PC-9 (cell line): Measurements from ENCODE around the gene RAD51AP1. TPM values are rescaled to one million over a fixed set of nuclear protein-coding genes. Genes with fewer than 3 reads are reported as not detected.
"Not testable (repeated sequence)": the region's sequence is repeated elsewhere in the genome, so short reads cannot be mapped to it uniquely, and the experiment has no call there.

Source experiments
- BruUV-seq: library from RNA; stranded (reverse); fragments of 400-500 nt; replicated peaks from 2 replicates; lab custom pipeline; 2021; lab: Mats Ljungman, UMichigan
- CTCF ChIA-PET: fragments of 300-600 bp; sonication (Branson Sonifier 250); formaldehyde crosslinking; loops from one replicate; lab custom pipeline; 2022; ENCODE audit warnings: antibody characterized with exemption; lab: Charles Lee
- POLR2A ChIA-PET: fragments of 300-600 bp; sonication (Branson Sonifier 250); formaldehyde crosslinking; loops from one replicate; lab custom pipeline; 2022; ENCODE audit warnings: antibody characterized with exemption; ENCODE audit not compliant: unreplicated experiment; lab: Charles Lee
- DNase-seq, 2 experiments: peaks; one replicate each; pipeline versions ENCODE4 v3.0.0 to v3.0.0-alpha.2; 2015 to 2022; ENCODE audit warnings: mixed read lengths in 1 of 2
- H2AFZ ChIP-seq: fragments of 200-600 bp; sonication (generic); 2 replicates; pipeline ENCODE4 v1.8.1; 2017; ENCODE audit warnings: antibody characterized with exemption
- H3F3A ChIP-seq: fragments of 200-600 bp; sonication (generic); 2 replicates; pipeline ENCODE4 v1.8.1; 2017; ENCODE audit warnings: antibody characterized with exemption, mild to moderate bottlenecking, low read depth; ENCODE audit not compliant: insufficient read depth
- H3K27ac ChIP-seq: fragments of 200-600 bp; sonication (generic); 2 replicates; pipeline ENCODE4 v1.6.1; 2016; ENCODE audit warnings: mixed run types
- H3K27me3 ChIP-seq: fragments of 200-600 bp; sonication (generic); 2 replicates; pipeline ENCODE4 v1.6.1; 2016; ENCODE audit warnings: low read depth, mixed run types; ENCODE audit not compliant: insufficient read depth
- H3K36me3 ChIP-seq: fragments of 200-600 bp; sonication (generic); 2 replicates; pipeline ENCODE4 v1.6.1; 2016; ENCODE audit warnings: low read depth, mixed run types
- H3K4me1 ChIP-seq: fragments of 200-600 bp; sonication (generic); replicated peaks from 2 replicates; pipeline ENCODE4 v1.6.1; 2016; ENCODE audit warnings: mixed run types; ENCODE audit not compliant: insufficient read depth
- H3K4me2 ChIP-seq: fragments of 200-600 bp; sonication (generic); 2 replicates; pipeline ENCODE4 v1.6.1; 2017; ENCODE audit warnings: mixed run types
- H3K4me3 ChIP-seq: fragments of 200-600 bp; sonication (generic); 2 replicates; pipeline ENCODE4 v1.6.1; 2016; ENCODE audit warnings: mixed run types
- H3K79me2 ChIP-seq: fragments of 200-600 bp; sonication (generic); 2 replicates; pipeline ENCODE4 v1.6.1; 2017; ENCODE audit warnings: low read depth, mixed run types
- H3K9me2 ChIP-seq: fragments of 200-600 bp; sonication (generic); 2 replicates; pipeline ENCODE4 v1.8.1; 2017; ENCODE audit warnings: mild to moderate bottlenecking; ENCODE audit not compliant: insufficient read depth
- H3K9me3 ChIP-seq: fragments of 200-600 bp; sonication (generic); 2 replicates; pipeline ENCODE4 v1.8.1; 2016; ENCODE audit warnings: low read depth; ENCODE audit not compliant: insufficient read depth
- H4K20me1 ChIP-seq: fragments of 200-600 bp; sonication (generic); 2 replicates; pipeline ENCODE4 v1.8.1; 2017; ENCODE audit not compliant: insufficient read depth
- EZH2 ChIP-seq: fragments of 200-600 bp; sonication (generic); IDR thresholded peaks from 2 replicates; pipeline ENCODE4 v1.8.0; 2017; ENCODE audit warnings: antibody characterized with exemption, low read depth
- intact Hi-C: fragments of 100-400 bp; cut with micrococcal nuclease; formaldehyde crosslinking; loops from one replicate; pipeline ENCODE4 v1.10.0; 2022; ENCODE audit not compliant: unreplicated experiment
- total RNA-seq: library from RNA; stranded (reverse); gene quantifications from 2 replicates; pipeline ENCODE4 v1.2.3, GENCODE V29; 2021
- TF ChIP-seq, protein P1 (sequence below): fragments of 200-600 bp; sonication (generic); conservative IDR thresholded peaks from 2 replicates; pipeline ENCODE4 v1.6.1; 2017; ENCODE audit warnings: mixed run types, antibody characterized with exemption, mild to moderate bottlenecking, moderate library complexity

Gene RAD51AP1
- total RNA-seq, 1 experiment from 2014 or later: 54.7 TPM

- BruUV-seq: no TSS peak
- Histone ChIP-seq H3K27ac (no peak overlapping the region), H3K27me3 (no peaks in the 10 kb centered on the region), H3K4me2 (no peak overlapping the region), H3K9me2 (no peaks in the 10 kb centered on the region), H3K79me2 (no peaks in the 10 kb centered on the region), H3K4me1 (no peaks in the 10 kb centered on the region), H3K4me3 (no peak overlapping the region), H3K9me3 (no peaks in the 10 kb centered on the region), H4K20me1 (no peaks in the 10 kb centered on the region), H2AFZ (no peak overlapping the region), H3K36me3 (no peaks in the 10 kb centered on the region), H3F3A (no peaks in the 10 kb centered on the region)
- no peak for TF ChIP-seq EZH2
- TF ChIP-seq, protein P1, sequence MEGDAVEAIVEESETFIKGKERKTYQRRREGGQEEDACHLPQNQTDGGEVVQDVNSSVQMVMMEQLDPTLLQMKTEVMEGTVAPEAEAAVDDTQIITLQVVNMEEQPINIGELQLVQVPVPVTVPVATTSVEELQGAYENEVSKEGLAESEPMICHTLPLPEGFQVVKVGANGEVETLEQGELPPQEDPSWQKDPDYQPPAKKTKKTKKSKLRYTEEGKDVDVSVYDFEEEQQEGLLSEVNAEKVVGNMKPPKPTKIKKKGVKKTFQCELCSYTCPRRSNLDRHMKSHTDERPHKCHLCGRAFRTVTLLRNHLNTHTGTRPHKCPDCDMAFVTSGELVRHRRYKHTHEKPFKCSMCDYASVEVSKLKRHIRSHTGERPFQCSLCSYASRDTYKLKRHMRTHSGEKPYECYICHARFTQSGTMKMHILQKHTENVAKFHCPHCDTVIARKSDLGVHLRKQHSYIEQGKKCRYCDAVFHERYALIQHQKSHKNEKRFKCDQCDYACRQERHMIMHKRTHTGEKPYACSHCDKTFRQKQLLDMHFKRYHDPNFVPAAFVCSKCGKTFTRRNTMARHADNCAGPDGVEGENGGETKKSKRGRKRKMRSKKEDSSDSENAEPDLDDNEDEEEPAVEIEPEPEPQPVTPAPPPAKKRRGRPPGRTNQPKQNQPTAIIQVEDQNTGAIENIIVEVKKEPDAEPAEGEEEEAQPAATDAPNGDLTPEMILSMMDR: no peak
- DNase-seq: no peak
- CTCF ChIA-PET: no interaction called here
- POLR2A ChIA-PET: no interaction called here
- intact Hi-C loops: no loop called here
Measured at GRCh38 chr12:4505376-4505986, 33.2 kb upstream of the RAD51AP1 start.

- Histone ChIP-seq H4K20me1 (no peaks in the 10 kb centered on the region), H3K27ac (no peak overlapping the region), H3K79me2 (no peaks in the 10 kb centered on the region), H2AFZ (no peak overlapping the region), H3K27me3 (no peaks in the 10 kb centered on the region), H3K9me2 (no peaks in the 10 kb centered on the region), H3K4me3 (no peak overlapping the region), H3F3A (no peaks in the 10 kb centered on the region), H3K9me3 (no peaks in the 10 kb centered on the region), H3K36me3 (no peaks in the 10 kb centered on the region), H3K4me1 (no peaks in the 10 kb centered on the region), H3K4me2 (no peak overlapping the region)
- no TSS peak for BruUV-seq
- TF ChIP-seq EZH2: no peak
- TF ChIP-seq, protein P1: no peak
- no peak for DNase-seq
- ChIA-PET CTCF (no interaction called here), POLR2A (no interaction called here)
- intact Hi-C loops: no loop called here
Measured at GRCh38 chr12:4506430-4506829, 32.3 kb upstream of the RAD51AP1 start.

DNA sequence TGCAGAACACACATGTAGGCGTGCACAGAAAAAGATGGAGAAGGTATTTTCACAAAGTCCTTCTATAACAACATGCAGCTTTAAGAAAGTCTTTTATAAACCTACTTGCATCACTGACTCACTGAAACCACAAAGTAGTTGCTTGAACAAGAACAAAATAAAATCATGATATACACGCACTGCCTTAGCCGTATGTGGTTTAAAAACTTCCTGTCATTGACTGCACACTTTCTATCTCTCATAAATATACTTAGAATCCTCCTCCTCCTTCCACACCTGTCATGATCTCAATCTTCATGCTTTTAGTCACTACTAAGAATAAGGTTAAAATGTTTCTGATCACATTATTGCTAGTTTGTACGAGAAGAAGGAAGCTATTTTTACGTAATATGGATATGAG lies 31.8 kb upstream of the RAD51AP1 start:
- Histone ChIP-seq H4K20me1 (no peaks in the 10 kb centered on the region), H3K4me2 (no peak overlapping the region), H3K4me1 (no peaks in the 10 kb centered on the region), H3K27me3 (no peaks in the 10 kb centered on the region), H2AFZ (no peak overlapping the region), H3K79me2 (no peaks in the 10 kb centered on the region), H3K9me3 (no peaks in the 10 kb centered on the region), H3K36me3 (no peaks in the 10 kb centered on the region), H3K9me2 (no peaks in the 10 kb centered on the region), H3F3A (no peaks in the 10 kb centered on the region), H3K4me3 (no peak overlapping the region), H3K27ac (no peak overlapping the region)
- TF ChIP-seq, protein P1: no peak
- TF ChIP-seq EZH2: no peak
- intact Hi-C loops: no loop called here
- BruUV-seq: no TSS peak
- DNase-seq: no peak
- ChIA-PET CTCF (no interaction called here), POLR2A (interaction anchor here (0.6 kb wide), 1 partner anchor 201 kb away, joined by 7 read pairs; no protein-coding TSS in a partner anchor)

DNA sequence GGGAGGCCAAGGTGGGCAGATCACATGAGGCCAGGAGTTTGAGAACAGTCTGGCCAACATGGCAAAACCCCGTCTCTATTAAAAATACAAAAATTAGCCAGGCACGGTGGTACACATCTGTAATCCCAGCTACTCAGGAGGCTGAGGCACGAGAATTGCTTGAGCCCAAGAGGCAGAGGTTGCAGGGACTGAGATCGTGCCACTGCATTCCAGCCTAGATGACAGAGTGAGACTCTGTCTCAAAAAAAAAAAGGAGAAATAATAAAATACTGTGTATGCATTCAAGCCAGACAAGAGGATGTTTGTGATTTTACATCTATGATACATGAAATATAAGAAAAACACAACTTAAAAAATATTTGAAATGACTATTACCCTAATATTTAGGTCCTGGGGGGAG lies 30.2 kb upstream of the RAD51AP1 start:
- CTCF ChIA-PET, H2AFZ ChIP-seq, H3K9me3 ChIP-seq, H3K4me3 ChIP-seq, H3K36me3 ChIP-seq, H3K27ac ChIP-seq, intact Hi-C loops, H3K79me2 ChIP-seq, BruUV-seq, H3K4me1 ChIP-seq, H3K4me2 ChIP-seq, H3F3A ChIP-seq, H3K27me3 ChIP-seq, POLR2A ChIA-PET, H3K9me2 ChIP-seq, H4K20me1 ChIP-seq, DNase-seq: not testable (repeated sequence)

DNA sequence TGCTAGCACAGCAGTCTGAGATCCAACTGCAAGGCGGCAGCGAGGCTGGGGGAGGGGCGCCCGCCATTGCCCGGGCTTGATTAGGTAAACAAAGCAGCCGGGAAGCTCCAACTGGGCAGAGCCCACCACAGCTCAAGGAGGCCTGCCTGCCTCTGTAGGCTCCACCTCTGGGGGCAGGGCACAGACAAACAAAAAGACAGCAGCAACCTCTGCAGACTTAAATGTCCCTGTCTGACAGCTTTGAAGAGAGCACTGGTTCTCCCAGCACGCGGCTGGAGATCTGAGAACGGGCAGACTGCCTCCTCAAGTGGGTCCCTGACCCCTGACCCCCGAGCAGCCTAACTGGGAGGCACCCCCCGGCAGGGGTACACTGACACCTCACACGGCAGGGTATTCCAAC lies 29.4 kb upstream of the RAD51AP1 start:
- DNase-seq, POLR2A ChIA-PET, H3K4me1 ChIP-seq, H3K36me3 ChIP-seq, H4K20me1 ChIP-seq, H3K79me2 ChIP-seq, H3K4me2 ChIP-seq, H3K9me3 ChIP-seq, CTCF ChIA-PET, H3K4me3 ChIP-seq, BruUV-seq, H3K27ac ChIP-seq, H3F3A ChIP-seq, H3K27me3 ChIP-seq, intact Hi-C loops, H2AFZ ChIP-seq, H3K9me2 ChIP-seq: not testable (repeated sequence)
